Motor neuron (in vitro differentiated cells): ENCODE results near the gene AOAH. TPM values are rescaled to one million over a fixed set of nuclear protein-coding genes. Genes with fewer than 3 reads are reported as not detected.

Source experiments
- ATAC-seq, 8 experiments: fragments of 200-7000 bp; cut with Tn5 transposase; replicated peaks in 6 of 8; 2 replicates each; pipeline ENCODE4 v1.8.0; 2021; ENCODE audit warnings: mild to moderate bottlenecking in 8 of 8, moderate library complexity in 8 of 8
- H3K27ac ChIP-seq, 2 donors: fragments of 250-450 bp; sonication (Bioruptor Pico); 2 replicates each; pipeline ENCODE4 v1.9.0; 2021; ENCODE audit warnings: antibody characterized with exemption in 2 of 2, mild to moderate bottlenecking in 2 of 2, moderate library complexity in 1 of 2
- H3K4me1 ChIP-seq, 2 donors: fragments of 250-450 bp; sonication (Bioruptor Pico); replicated peaks in 1 of 2; 2 replicates each; pipeline ENCODE4 v1.6.1; 2021; ENCODE audit warnings: antibody characterized with exemption in 2 of 2, mild to moderate bottlenecking in 2 of 2, moderate library complexity in 1 of 2
- H3K4me3 ChIP-seq, 5 donors: fragments of 250-450 bp; sonication (Bioruptor Pico); 2 replicates each; pipeline ENCODE4 v1.9.0; 2021; ENCODE audit warnings: antibody characterized with exemption in 5 of 5, mild to moderate bottlenecking in 5 of 5, moderate library complexity in 4 of 5
- WGBS, 10 experiments: fragments of 450-650 bp; shearing (Covaris generic); methylation state at CpG; one replicate each; pipeline ENCODE4 v1.0.0; 2022; 5-methylcytosine and 5-hydroxymethylcytosine counted together
- in situ Hi-C, 9 experiments: fragments of 400-800 bp; cut with MboI; loops; one replicate each; pipeline ENCODE4 v1.15.0; 2021; ENCODE audit warnings: low sequenced_read_pairs in 9 of 9, low pct_unique_long_range_greater_than_20kb in 2 of 9; ENCODE audit not compliant: unreplicated experiment in 9 of 9
- total RNA-seq, 8 experiments: library from RNA; unstranded; fragments of 300-600 nt; gene quantifications; 2 replicates each; pipeline versions ENCODE4 v1.2.3 to v1.2.4, GENCODE V29; 2022

The AOAH gene
- total RNA-seq, 8 experiments from 2014 or later = 0.25 to 1.2 (median 0.81) TPM

GRCh38 chr7:36606976-36607720 is 117.1 kb downstream of the AOAH start:
- H3K4me1 ChIP-seq = peaks cover 27 to 38% of the 10 kb centered on the region in 2 donors
- no peak overlapping the region for H3K27ac ChIP-seq
- no peak overlapping the region for H3K4me3 ChIP-seq
- ATAC-seq = peak in 5 of 8 experiments; percentile 5 to 84 (median 36)
- WGBS, 10 experiments = 10 to 70% (median 63%) methylated on average over 1 to 5 of the region's 6 CpGs; no CpG with 5 or more reads in 1 of the 10 experiments
- in situ Hi-C loops = no loop called here

GRCh38 chr7:36606153-36606975 is 117.9 kb downstream of the AOAH start:
- peak overlapping the region in 1 of 2 donors; percentile 31 for H3K27ac ChIP-seq
- in situ Hi-C loops = no loop called here
- ATAC-seq = no peak
- H3K4me3 ChIP-seq = no peak overlapping the region
- H3K4me1 ChIP-seq = peaks cover 34 to 46% of the 10 kb centered on the region in 2 donors
- 0 to 79% (median 55%) methylated on average over 3 to 12 of the region's 12 CpGs; no CpG with 5 or more reads in 1 of the 10 experiments for WGBS, 10 experiments

- peak in 5 of 8 experiments; percentile 71 to 83 (median 80) for ATAC-seq
- WGBS, 10 experiments = 0 to 100% (median 84%) methylated on average over 1 to 7 of the region's 7 CpGs
- H3K4me1 ChIP-seq = peaks cover 40 to 51% of the 10 kb centered on the region in 2 donors
- H3K4me3 ChIP-seq = no peak overlapping the region
- H3K27ac ChIP-seq = peak overlapping the region in 1 of 2 donors; percentile 31
- in situ Hi-C loops = no loop called here
These were observed 118.8 kb downstream of the AOAH start for GRCh38 chr7:36605261-36606051.

GRCh38 chr7:36604806-36605205 is 119.5 kb downstream of the AOAH start:
- Histone ChIP-seq H3K4me3 (no peak overlapping the region), H3K27ac (no peak overlapping the region), H3K4me1 (peaks cover 40 to 56% of the 10 kb centered on the region in 2 donors)
- ATAC-seq = peak in 5 of 8 experiments; percentile 56 to 79 (median 58)
- 50 to 100% (median 79%) methylated on average over 1 to 3 of the region's 3 CpGs; no CpG with 5 or more reads in 4 of the 10 experiments for WGBS, 10 experiments
- in situ Hi-C loops = no loop called here

GRCh38 chr7:36602934-36603887 is 121.1 kb downstream of the AOAH start:
- ATAC-seq = no peak
- no peak overlapping the region for H3K27ac ChIP-seq
- no peak overlapping the region for H3K4me3 ChIP-seq
- H3K4me1 ChIP-seq = peaks cover 40 to 56% of the 10 kb centered on the region in 2 donors
- in situ Hi-C loops = no loop called here
- 0 to 100% (median 100%) methylated on average over 1 to 5 of the region's 7 CpGs; no CpG with 5 or more reads in 1 of the 10 experiments for WGBS, 10 experiments

GRCh38 chr7:36602511-36602910 is 121.8 kb downstream of the AOAH start:
- WGBS, 10 experiments = 37 to 100% (median 80%) methylated on average over 1 to 2 of the region's 3 CpGs; no CpG with 5 or more reads in 1 of the 10 experiments
- Histone ChIP-seq H3K4me1 (peaks cover 37 to 53% of the 10 kb centered on the region in 2 donors), H3K4me3 (no peak overlapping the region), H3K27ac (no peak overlapping the region)
- ATAC-seq = no peak
- in situ Hi-C loops = no loop called here

- H3K4me3 ChIP-seq = no peak overlapping the region
- in situ Hi-C loops = no loop called here
These were observed 122.7 kb downstream of the AOAH start for GRCh38 chr7:36601601-36602000.

GRCh38 chr7:36600869-36601530 is 123.3 kb downstream of the AOAH start:
- Histone ChIP-seq H3K27ac (no peak overlapping the region), H3K4me1 (peaks cover 25 to 40% of the 10 kb centered on the region in 2 donors), H3K4me3 (no peak overlapping the region)
- ATAC-seq = peak; percentile 18 to 66 (median 47)
- WGBS, 10 experiments = 11 to 94% (median 65%) methylated on average over 1 to 4 of the region's 5 CpGs; no CpG with 5 or more reads in 2 of the 10 experiments
- in situ Hi-C loops = no loop called here

More at GRCh38 chr7:36601601-36602000, 122.7 kb downstream of the AOAH start:
- ATAC-seq = no peak
- Histone ChIP-seq H3K27ac (no peak overlapping the region), H3K4me1 (peaks cover 31 to 46% of the 10 kb centered on the region in 2 donors)
- WGBS, 10 experiments = 13 to 100% (median 83%) methylated on average over 1 to 3 of the region's 3 CpGs; no CpG with 5 or more reads in 3 of the 10 experiments

- in situ Hi-C loops = no loop called here
- no peak for ATAC-seq
- 40 to 100% (median 100%) methylated on average over 1 to 2 of the region's 6 CpGs; no CpG with 5 or more reads in 5 of the 10 experiments for WGBS, 10 experiments
These were observed 124.0 kb downstream of the AOAH start for GRCh38 chr7:36600314-36600682.

GRCh38 chr7:36599645-36600313 is 124.5 kb downstream of the AOAH start:
- peaks cover 16 to 28% of the 10 kb centered on the region in 2 donors for H3K4me1 ChIP-seq
- H3K27ac ChIP-seq = no peak overlapping the region
- H3K4me3 ChIP-seq = no peak overlapping the region
- 61 to 100% (median 88%) methylated on average over 1 to 8 of the region's 10 CpGs; no CpG with 5 or more reads in 2 of the 10 experiments for WGBS, 10 experiments
- ATAC-seq = no peak
- in situ Hi-C loops = no loop called here

More at GRCh38 chr7:36600314-36600682, 124.0 kb downstream of the AOAH start:
- Histone ChIP-seq H3K4me3 (no peak overlapping the region), H3K27ac (no peak overlapping the region), H3K4me1 (peaks cover 18 to 33% of the 10 kb centered on the region in 2 donors)
